Dendritic cell treated with granulocyte-macrophage colony-stimulating factor and Interleukin-4, amounts not matched to agents 40 ng/mL and 50 ng/mL, for 4 days (primary cell): Measurements from ENCODE around the gene CYBRD1.

Experiments
- H3K27ac Mint-ChIP-seq: one replicate; pipeline ENCODE4 v1.8.0; 2022; ENCODE audit warnings: mild to moderate bottlenecking, mixed read lengths
- H3K27me3 Mint-ChIP-seq: one replicate; pipeline ENCODE4 v1.8.0; 2022; ENCODE audit warnings: mild to moderate bottlenecking, mixed read lengths
- H3K36me3 Mint-ChIP-seq: one replicate; pipeline ENCODE4 v1.8.0; 2022; ENCODE audit warnings: low read depth, mixed read lengths
- H3K4me1 Mint-ChIP-seq: one replicate; pipeline ENCODE4 v1.8.0; 2022; ENCODE audit warnings: low read depth, mixed read lengths
- H3K4me3 Mint-ChIP-seq: one replicate; pipeline ENCODE4 v1.8.0; 2022; ENCODE audit warnings: mild to moderate bottlenecking, moderate library complexity, mixed read lengths
- H3K9me3 Mint-ChIP-seq: one replicate; pipeline ENCODE4 v1.8.0; 2022; ENCODE audit warnings: mixed read lengths
- intact Hi-C: fragments of 100-400 bp; cut with micrococcal nuclease; formaldehyde crosslinking; loops from one replicate; pipeline ENCODE4 v1.15.0; 2022

The CYBRD1 gene

GRCh38 chr2:171553236-171553635 lies 31.0 kb downstream of the CYBRD1 start:
- intact Hi-C loops, result no loop called here
- H3K27ac Mint-ChIP-seq, result no peak overlapping the region
- peaks cover 36% of the 10 kb centered on the region for H3K36me3 Mint-ChIP-seq
- no peaks in the 10 kb centered on the region for H3K9me3 Mint-ChIP-seq
- no peaks in the 10 kb centered on the region for H3K4me1 Mint-ChIP-seq
- H3K27me3 Mint-ChIP-seq, result no peaks in the 10 kb centered on the region
- no peak overlapping the region for H3K4me3 Mint-ChIP-seq

- Mint-ChIP-seq H3K27ac (no peak overlapping the region), H3K27me3 (no peaks in the 10 kb centered on the region), H3K4me1 (no peaks in the 10 kb centered on the region), H3K9me3 (no peaks in the 10 kb centered on the region), H3K4me3 (no peak overlapping the region), H3K36me3 (peaks cover 36% of the 10 kb centered on the region)
- intact Hi-C loops, result no loop called here
Observed at GRCh38 chr2:171553858-171554257, 31.6 kb downstream of the CYBRD1 start.

- Mint-ChIP-seq H3K27me3 (no peaks in the 10 kb centered on the region), H3K4me3 (no peak overlapping the region), H3K27ac (no peak overlapping the region), H3K9me3 (no peaks in the 10 kb centered on the region), H3K4me1 (no peaks in the 10 kb centered on the region), H3K36me3 (peaks cover 36% of the 10 kb centered on the region)
- intact Hi-C loops, result no loop called here
Observed at GRCh38 chr2:171554991-171555615, 32.8 kb downstream of the CYBRD1 start.

GRCh38 chr2:171557363-171557762 lies 35.1 kb downstream of the CYBRD1 start:
- Mint-ChIP-seq H3K9me3 (no peaks in the 10 kb centered on the region), H3K4me1 (no peaks in the 10 kb centered on the region), H3K4me3 (no peak overlapping the region), H3K27me3 (no peaks in the 10 kb centered on the region), H3K36me3 (peaks cover 25% of the 10 kb centered on the region), H3K27ac (no peak overlapping the region)
- intact Hi-C loops, result no loop called here

GRCh38 chr2:171563301-171563700 lies 41.0 kb downstream of the CYBRD1 start:
- Mint-ChIP-seq H3K27me3 (no peaks in the 10 kb centered on the region), H3K9me3 (peaks cover 12% of the 10 kb centered on the region), H3K36me3 (no peaks in the 10 kb centered on the region), H3K4me1 (no peaks in the 10 kb centered on the region), H3K4me3 (no peak overlapping the region), H3K27ac (no peak overlapping the region)
- intact Hi-C loops, result no loop called here

- Mint-ChIP-seq H3K4me1 (no peaks in the 10 kb centered on the region), H3K36me3 (no peaks in the 10 kb centered on the region), H3K4me3 (no peak overlapping the region), H3K27ac (no peak overlapping the region), H3K27me3 (no peaks in the 10 kb centered on the region), H3K9me3 (peaks cover 12% of the 10 kb centered on the region)
- intact Hi-C loops, result no loop called here
Observed at GRCh38 chr2:171564463-171564862, 42.2 kb downstream of the CYBRD1 start.

GRCh38 chr2:171566057-171566456 lies 43.8 kb downstream of the CYBRD1 start:
- no peak overlapping the region for H3K27ac Mint-ChIP-seq
- H3K4me3 Mint-ChIP-seq, result no peak overlapping the region
- H3K36me3 Mint-ChIP-seq, result no peaks in the 10 kb centered on the region
- H3K4me1 Mint-ChIP-seq, result no peaks in the 10 kb centered on the region
- intact Hi-C loops, result no loop called here
- H3K27me3 Mint-ChIP-seq, result no peaks in the 10 kb centered on the region
- peaks cover 12% of the 10 kb centered on the region for H3K9me3 Mint-ChIP-seq

GRCh38 chr2:171566753-171567152 lies 44.5 kb downstream of the CYBRD1 start:
- Mint-ChIP-seq H3K27me3 (no peaks in the 10 kb centered on the region), H3K4me3 (no peak overlapping the region), H3K36me3 (no peaks in the 10 kb centered on the region), H3K9me3 (peaks cover 12% of the 10 kb centered on the region), H3K4me1 (no peaks in the 10 kb centered on the region), H3K27ac (no peak overlapping the region)
- intact Hi-C loops, result no loop called here

- H3K27me3 Mint-ChIP-seq, result no peaks in the 10 kb centered on the region
- no peak overlapping the region for H3K4me3 Mint-ChIP-seq
- peaks cover 12% of the 10 kb centered on the region for H3K9me3 Mint-ChIP-seq
- no peak overlapping the region for H3K27ac Mint-ChIP-seq
- intact Hi-C loops, result no loop called here
- H3K4me1 Mint-ChIP-seq, result no peaks in the 10 kb centered on the region
- no peaks in the 10 kb centered on the region for H3K36me3 Mint-ChIP-seq
Observed at GRCh38 chr2:171568089-171568488, 45.8 kb downstream of the CYBRD1 start.

- Mint-ChIP-seq H3K27ac (no peak overlapping the region), H3K36me3 (no peaks in the 10 kb centered on the region), H3K27me3 (no peaks in the 10 kb centered on the region), H3K4me1 (no peaks in the 10 kb centered on the region), H3K9me3 (peaks cover 11% of the 10 kb centered on the region), H3K4me3 (no peak overlapping the region)
- intact Hi-C loops, result loop anchor here (10.0 kb wide), 2 partner anchors 133 to 893 kb away; no protein-coding TSS in a partner anchor
Observed at GRCh38 chr2:171571721-171572120, 49.4 kb downstream of the CYBRD1 start.

GRCh38 chr2:171574149-171574795 lies 52.0 kb downstream of the CYBRD1 start:
- Mint-ChIP-seq H3K9me3 (no peaks in the 10 kb centered on the region), H3K4me1 (peaks cover 6% of the 10 kb centered on the region), H3K27ac (no peak overlapping the region), H3K36me3 (no peaks in the 10 kb centered on the region), H3K4me3 (no peak overlapping the region), H3K27me3 (no peaks in the 10 kb centered on the region)
- intact Hi-C loops, result loop anchor here (10.0 kb wide), 2 partner anchors 131 to 891 kb away; no protein-coding TSS in a partner anchor

- Mint-ChIP-seq H3K36me3 (no peaks in the 10 kb centered on the region), H3K9me3 (no peaks in the 10 kb centered on the region), H3K27me3 (no peaks in the 10 kb centered on the region), H3K4me3 (no peak overlapping the region), H3K27ac (no peak overlapping the region), H3K4me1 (peaks cover 6% of the 10 kb centered on the region)
- intact Hi-C loops, result loop anchor here (10.0 kb wide), 2 partner anchors 129 to 889 kb away; no protein-coding TSS in a partner anchor
Observed at GRCh38 chr2:171575606-171576005, 53.3 kb downstream of the CYBRD1 start.

GRCh38 chr2:171578127-171578803 lies 56.0 kb downstream of the CYBRD1 start:
- Mint-ChIP-seq H3K27me3 (no peaks in the 10 kb centered on the region), H3K4me3 (no peak overlapping the region), H3K4me1 (peaks cover 6% of the 10 kb centered on the region), H3K36me3 (no peaks in the 10 kb centered on the region), H3K9me3 (no peaks in the 10 kb centered on the region), H3K27ac (no peak overlapping the region)
- intact Hi-C loops, result loop anchor here (10.0 kb wide), 2 partner anchors 127 to 887 kb away; no protein-coding TSS in a partner anchor

- H3K36me3 Mint-ChIP-seq, result no peaks in the 10 kb centered on the region
- peaks cover 6% of the 10 kb centered on the region for H3K4me1 Mint-ChIP-seq
- intact Hi-C loops, result loop anchor here (10.0 kb wide), 2 partner anchors 125 to 885 kb away; no protein-coding TSS in a partner anchor
- H3K27ac Mint-ChIP-seq, result no peak overlapping the region
- no peaks in the 10 kb centered on the region for H3K27me3 Mint-ChIP-seq
- H3K9me3 Mint-ChIP-seq, result no peaks in the 10 kb centered on the region
- no peak overlapping the region for H3K4me3 Mint-ChIP-seq
Observed at GRCh38 chr2:171579481-171579880, 57.2 kb downstream of the CYBRD1 start.
